ENCODE measurements around the gene IRGM.

IRGM gene

DNA sequence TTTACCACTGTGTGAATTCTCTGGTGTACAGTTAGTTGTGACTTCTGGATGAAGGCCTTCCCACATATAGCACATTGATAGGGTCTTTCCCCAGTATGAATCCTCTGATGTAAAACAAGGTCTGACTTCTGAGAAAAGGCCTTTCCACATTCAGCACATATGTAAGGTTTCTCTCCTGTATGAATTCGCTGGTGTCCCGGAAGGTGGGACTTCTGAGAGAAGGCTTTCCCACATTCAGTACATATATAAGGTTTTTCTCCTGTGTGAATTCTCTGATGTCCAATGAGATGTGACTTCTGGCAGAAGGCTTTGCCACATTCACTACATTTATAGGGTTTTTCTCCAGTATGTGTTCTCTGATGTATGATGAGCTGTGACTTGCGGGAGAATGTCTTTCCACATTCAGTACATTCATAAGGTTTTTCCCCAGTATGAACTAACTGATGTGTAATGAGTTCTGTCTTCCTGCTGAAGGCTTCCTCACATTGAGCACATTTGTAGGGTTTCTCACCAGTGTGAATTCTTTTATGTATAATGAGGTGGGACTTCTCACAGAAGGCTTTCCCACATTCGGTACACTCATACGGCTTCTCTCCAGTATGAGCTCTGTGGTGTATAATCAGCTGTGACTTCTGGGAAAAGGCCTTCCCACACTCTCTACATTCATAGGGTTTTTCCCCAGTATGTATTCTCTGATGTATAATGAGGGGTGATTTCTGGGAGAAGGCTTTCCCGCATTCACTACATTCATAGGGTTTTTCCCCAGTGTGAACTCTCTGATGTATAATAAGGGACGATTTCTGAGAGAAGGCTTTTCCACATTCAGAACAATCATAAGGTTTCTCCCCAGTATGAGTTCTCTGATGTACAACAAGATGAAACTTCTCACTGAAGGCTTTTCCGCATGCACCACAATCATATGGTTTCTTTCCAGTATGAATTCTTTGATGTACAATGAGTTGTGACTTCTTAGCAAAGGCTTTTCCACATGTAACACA lies 49.4 kb downstream of the IRGM start:
- DNase-seq (ENCODE audit: low spot score), result no peak

All from putamen (tissue), 1 donor.